Anterior cingulate cortex (tissue), 58 donors: Measurements from ENCODE around the gene ELMO1.

Experiments
- DNase-seq, 58 donors: peaks; one replicate each; lab custom pipeline; 2025; lab: John Stamatoyannopoulos, UW

The ELMO1 gene

DNA sequence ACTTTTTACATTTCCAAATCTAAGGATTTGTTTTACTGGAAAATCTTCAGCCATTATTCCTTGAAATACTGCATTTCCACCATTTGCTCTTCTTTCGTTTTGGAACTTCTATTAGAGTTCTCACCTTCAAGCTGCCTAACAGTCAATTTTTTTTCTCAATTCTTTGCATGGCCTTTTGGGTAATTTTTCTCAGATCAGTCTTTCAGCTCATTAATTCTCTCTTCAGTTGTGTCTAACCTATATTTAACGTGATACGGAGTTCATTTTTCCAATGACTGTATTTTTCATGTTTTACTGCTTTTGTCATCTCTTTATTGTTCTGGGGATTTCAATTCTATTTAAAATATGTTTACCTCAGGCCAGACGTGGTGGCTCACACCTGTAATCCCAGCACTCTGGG is 600.7 kb downstream of the ELMO1 start:
- DNase-seq: no peak

DNA sequence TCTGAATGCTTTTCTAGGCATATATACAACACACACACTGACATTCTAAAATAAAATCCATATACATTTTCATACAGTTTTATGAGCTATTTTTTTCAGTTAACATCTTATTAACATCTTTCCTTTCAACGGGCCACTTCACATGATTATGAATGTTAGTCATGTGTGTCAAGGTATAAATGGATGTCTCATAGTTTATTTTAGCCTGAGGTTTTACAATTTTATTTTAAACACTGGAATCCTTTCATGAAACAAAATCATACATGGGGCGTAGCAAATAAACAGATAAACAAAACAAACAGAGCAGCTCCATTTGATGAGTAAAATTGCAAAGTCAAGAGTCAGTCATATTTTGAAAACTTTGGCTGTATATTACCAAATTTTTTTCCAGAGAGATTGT is 604.3 kb downstream of the ELMO1 start:
- no peak for DNase-seq

DNA sequence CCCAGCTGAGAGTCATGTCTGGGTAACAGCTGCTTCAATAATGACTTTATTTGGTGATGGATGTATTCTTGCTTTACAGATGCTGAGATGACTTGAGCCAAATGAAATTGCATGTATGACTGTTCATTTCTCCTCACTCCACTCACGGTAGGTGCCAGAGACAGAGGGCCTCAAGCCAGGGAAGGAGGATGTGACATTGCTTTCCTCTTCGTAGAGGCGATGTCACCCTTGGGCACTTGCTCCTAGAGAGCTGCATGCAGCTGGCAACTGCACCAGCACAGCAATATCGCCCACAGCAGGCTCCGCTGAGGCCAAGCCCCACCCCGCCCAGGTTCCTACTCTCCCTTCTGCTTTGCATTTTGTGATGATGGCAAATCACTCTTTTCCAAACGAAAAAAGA is 607.8 kb downstream of the ELMO1 start:
- DNase-seq: no peak

DNA sequence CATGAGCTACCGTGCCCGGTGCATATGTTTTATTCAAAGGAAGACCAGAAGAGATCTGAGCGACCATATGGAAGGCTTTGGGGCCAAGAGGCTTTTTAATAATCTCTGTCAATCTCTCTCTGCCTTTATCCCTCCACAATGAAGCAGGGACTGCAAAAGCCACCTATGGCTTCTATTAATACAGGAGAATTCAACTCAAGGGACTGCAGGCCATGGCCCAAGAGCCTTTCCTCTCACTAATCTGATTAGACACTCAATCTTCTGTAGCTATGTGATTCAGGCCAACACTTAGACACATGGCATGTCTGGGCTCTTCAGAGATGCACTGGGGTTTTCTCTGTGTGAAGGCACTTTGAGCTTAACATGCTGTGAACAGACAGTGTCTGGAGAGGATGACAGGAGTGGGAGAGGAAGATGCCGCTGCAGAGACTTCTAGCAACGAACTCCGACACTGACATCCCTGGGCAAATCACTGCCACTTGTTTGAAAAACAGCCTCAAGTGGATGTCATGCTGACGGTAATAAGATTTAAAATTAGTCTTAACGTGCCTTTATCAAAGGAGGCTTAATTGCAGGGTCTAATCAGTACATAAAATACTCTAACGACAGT is 609.9 kb downstream of the ELMO1 start:
- DNase-seq: no peak

DNA sequence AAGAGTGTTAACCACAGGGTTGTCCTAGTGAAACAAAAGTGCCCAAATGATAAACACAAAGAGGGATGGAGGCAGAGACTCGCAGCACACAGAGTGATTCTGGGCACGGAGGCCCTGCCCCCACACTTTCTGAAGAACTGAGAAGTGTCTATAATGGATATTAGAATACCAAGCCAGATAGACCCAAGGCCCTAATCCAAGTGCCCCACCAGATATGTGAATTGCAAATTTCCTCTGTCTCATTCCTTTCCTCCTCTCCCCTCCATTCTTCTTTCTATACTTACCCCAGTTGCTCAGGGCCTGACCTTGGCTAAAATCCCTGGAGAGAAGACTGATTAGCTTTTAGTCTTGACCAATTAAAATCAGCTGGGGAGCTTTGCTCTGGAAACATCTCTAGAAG is 617.6 kb downstream of the ELMO1 start:
- DNase-seq: no peak

DNA sequence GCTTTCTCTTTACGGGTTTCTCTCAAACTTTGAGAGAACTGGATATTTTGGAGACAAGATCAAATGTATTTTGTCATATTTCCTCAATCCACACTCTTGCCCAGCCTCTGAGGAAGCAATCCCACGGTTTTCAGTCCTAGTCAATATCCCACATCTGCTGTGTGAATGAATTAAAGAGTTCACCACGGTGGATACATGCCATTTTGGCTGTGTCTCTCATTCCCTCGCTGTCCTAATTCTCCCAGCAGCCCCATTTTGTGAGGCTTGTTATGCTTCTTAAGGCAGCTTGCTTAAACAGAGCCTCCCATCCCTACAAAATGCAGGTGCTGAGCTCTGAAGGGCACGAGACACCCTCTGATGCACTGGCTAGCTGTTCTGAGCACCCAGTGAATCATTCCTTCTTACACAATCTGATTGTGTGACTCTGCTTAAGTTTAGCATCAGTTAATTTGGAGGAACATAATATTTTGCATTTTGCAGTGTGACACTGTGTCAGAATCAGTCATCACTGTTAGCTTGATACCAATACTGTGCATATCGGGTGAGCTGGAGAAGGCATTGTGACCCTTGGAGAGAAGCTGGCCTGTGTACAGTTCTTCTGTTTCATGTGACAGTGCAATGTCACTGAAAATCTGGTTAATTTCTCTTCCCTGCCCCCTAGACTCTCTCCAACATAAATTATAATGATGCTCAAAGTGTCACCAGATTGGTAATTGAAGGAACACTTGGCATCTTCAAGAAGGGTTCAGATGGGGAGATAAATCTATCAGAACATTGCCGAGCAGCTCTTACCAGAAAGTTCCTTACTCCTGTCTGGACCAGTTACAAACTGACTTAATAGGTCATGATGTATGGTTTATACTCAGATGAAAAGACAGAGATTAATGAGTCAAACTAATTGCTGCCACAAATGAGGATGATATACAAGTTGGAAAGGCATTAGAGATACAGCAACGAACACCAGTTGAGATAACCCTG is 620.6 kb downstream of the ELMO1 start:
- DNase-seq: peak in 5 of 58 donors; percentile 9 to 32 (median 13)

DNA sequence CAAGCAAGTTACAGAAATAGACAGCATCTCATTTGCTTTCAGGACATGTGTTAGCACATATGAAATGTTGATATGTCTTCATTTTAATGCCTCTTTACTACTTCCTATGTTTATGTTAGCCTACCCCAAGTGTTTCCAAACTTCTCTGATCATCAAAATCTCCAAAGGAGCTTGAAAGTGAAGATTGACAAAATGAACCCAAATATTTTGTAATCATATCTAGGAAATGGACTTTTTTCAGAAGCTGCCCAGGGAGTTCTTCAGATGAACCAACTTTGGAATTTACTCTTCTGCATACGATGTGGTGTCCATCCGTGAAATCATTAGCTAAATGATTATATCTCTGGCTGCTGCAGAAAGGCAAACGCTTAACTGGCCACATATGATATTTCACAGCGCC is 623.2 kb downstream of the ELMO1 start:
- no peak for DNase-seq

DNA sequence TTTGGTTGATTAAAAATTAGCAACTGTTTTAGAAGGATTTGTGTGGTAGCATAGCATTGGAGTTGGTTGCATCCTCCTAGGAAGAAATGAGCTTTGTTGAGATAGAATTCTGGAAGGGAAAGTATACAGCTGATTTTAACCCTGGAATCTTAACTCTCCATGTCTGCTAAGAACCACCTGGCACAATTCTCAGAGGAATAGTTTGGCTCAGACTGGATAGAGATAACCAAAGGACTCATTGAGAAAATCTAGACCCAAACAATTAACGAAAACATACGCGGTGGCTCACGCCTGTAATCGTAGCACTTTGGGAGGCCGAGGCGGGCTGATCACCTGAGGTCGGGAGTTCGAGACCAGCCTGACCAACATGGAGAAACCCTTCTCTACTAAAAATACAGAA is 625.3 kb downstream of the ELMO1 start:
- DNase-seq: no peak

DNA sequence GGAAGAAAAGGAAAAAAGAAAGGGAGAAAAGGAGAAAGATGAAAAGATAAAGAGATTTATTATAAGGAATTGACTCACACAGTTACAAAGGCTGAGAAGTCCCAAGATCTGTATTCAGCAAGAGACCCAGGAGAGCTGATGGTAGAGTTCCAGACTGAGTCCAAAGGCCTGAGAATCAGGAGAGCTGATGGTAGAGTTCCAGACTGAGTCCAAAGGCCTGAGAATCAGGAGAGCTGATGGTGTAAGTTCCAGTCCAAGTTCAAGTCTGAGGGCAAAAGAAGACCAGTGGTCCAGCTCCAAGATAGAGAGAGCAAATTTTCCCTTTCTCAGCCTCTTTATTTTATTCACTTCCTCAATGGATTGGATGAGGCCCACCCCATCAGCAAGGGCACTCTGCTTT is 627.0 kb downstream of the ELMO1 start:
- no peak for DNase-seq

DNA sequence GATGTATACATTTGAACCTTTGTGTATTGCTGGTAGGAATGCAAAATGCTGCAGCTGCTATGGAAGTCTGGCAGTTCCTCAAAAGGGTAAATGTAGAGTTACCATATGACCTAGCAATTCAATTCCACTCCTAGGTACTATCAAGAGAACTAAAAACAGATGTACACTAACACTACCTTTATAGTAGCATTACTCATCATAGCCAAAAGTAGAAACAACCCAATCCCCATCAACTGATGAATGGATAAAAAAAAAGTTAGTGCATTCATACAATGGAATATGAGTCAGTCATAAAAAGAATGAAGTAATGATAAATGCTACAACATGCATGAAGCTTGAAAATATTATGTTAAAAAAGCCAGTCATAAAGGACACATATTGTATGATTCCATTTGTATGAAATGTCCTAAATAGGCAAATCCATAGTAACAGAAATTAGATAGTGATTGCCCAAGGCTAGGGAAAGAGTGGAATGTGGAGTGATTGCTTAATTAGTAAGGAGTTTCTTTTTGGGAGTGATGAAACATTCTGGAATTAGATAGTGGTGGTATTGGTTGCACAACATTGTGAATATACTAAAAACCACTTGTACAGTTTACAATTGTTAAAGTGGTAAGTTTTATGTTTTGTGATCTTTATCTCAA is 628.0 kb downstream of the ELMO1 start:
- no peak for DNase-seq

DNA sequence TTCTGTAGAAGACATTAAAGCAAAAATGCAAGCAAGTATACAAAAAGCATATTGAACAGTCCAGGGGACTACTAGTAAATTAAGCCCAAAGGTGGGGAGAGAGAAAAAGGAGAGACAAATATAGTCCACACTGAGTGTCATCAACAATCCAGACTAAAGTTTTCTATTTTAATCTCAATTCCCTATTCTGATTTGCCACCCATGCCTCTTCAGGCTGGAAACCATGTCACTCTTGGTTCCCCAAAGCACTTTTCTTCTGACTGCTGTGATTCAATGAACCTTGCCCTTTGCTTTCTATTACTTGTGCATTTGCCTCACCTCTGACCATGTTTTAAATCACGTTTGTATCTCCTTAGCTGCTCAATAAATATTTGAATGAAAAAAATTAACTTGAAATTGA is 629.0 kb downstream of the ELMO1 start:
- no peak for DNase-seq

DNA sequence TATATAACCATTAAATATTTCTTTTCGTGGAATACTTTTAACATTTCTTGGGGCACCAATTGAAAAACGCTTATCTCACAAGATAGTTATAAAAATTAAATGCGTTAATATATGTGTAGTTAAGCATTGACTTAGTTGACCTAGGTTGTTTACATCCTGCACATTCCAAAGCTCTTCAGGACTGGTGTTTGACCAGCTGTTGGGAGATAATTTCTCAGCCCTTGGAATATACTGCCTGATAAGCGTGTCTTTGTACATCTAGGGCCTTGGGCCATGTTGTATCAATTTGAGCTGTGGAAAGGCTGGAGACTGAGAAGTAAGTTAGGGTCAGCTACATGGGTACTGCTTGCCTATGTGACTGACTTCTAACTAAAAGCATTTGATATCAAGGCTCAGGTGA is 634.4 kb downstream of the ELMO1 start:
- no peak for DNase-seq

DNA sequence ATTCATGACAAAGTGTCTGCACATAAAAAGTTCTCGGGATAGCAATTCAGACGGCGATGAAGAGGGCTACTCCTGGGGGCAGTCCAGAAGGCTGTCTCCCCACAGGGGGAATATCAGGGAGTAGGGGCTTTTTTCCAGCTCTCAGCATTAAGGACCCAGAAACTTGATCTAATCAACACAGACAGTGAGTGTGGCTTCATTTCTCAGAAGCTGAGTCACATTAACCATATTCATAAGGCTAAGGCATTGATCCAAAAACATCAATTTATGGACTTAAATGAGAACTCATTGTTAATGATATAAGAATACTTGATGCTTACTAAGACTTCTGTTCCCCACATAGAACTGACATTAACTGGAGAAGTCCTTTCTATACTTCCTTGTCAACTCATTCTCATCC is 636.9 kb downstream of the ELMO1 start:
- DNase-seq: no peak

DNA sequence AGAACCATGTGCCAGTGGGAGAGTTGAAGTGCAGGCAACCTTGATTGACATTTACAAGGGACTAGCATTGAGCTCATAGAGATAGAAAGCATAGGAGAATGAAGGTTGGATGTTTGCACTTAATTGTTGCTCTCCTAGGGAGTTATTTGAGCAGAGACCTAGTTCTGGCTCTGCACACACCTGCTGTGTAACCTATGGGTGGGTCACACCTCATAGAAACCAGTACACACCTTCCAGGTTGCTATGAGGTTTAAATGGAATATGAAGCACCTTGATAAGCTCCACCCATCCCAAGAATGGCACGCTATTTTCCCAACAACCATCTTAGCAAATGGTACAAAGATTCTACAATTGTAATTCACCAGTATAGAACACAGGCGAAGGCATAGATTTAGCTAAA is 638.2 kb downstream of the ELMO1 start:
- no peak for DNase-seq

DNA sequence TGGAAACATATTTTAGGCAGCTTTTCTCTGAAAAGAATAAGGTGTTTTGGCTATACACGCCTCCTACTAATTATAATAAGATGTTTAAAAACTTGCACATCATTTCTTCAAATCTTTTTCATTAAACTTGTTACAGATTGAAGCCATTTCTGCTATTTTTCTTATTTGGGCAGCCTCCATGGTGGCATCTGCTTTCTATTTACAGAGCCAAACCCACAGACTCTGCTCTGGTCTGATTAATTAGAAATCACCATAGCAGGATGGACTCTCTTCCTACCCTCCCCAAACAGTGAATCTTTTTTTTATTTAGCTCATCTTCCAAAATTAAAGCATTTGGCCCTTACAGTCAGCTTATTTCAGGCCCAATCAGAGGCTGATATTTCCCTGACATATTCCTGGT is 638.6 kb downstream of the ELMO1 start:
- DNase-seq: no peak

DNA sequence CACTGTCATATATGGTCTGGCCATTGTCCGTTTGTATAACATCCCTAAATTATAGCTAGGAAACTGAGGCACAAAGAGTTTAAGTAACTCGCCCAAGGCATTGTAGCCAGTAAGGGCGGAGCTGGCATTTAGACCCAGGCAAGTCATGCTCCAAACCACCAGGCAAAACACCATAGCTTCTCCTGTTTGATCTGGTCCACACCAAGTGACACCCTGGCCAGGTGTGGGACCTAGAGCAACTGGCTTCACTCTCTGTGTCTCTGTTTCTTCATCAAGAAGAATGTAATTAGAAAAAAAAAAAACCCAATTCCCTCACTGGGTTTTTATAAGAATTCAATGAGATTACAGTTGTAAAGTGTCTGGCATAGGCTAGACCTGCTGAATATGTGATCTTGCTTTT is 639.2 kb downstream of the ELMO1 start:
- DNase-seq: no peak

DNA sequence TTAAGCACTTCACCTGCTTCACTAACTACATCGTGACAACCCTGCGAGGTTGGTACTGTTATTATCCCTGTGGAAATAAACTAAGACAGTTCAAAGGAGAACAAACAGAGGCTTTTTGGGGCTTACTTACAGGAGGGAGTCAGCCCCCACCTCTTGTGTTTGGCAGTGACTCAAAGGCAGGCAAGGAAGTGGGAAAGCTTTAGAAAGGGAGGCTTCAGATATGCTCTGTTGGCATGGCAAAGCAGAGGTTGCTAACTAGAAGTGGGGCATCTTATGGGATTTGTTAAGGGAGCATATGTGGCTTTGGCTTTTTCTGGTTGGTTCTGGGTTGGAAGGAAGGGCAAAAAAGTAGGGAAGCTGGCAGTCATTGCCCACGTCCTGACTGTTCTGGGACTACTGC is 639.6 kb downstream of the ELMO1 start:
- DNase-seq: no peak

DNA sequence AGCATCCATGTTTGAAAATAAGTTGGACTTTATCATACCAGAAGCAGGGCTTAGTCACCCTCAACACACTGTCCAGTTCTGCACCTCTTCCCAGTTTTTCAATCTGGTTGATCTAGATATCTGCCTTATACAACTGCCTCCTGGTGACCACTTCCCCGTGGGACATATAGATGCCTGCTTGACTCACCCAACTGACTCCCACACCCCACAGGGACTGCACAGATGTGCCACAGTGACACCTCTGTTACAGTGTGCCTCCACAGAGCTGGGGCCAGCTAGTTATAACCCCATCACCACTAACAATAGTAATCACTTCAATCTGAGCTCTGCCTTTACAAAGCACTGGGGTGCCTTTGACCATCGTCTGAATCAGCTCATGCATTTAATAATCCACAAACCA is 641.8 kb downstream of the ELMO1 start:
- DNase-seq: no peak
